Measurements from ENCODE around the gene CDCA7L.

DNA sequence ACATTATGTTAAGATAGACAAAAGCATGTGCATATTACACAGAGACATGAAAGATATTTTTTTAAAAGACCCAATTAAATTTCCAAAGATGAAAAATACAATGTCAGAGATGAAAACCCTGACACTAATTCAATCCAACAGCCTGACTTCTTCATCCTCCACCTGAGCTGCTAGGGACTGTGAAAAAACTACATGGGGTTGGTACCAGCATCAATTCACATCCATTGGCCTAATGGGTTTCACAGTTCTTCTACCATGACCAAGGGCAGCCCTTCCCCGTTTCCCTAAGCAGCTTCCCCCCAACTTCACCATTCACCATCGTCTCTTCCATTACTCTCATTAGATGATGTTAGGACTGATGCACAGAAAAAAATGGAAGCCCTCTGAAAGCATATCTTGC, 37.4 kb upstream of the CDCA7L start:
- TF ChIP-seq, protein P1, sequence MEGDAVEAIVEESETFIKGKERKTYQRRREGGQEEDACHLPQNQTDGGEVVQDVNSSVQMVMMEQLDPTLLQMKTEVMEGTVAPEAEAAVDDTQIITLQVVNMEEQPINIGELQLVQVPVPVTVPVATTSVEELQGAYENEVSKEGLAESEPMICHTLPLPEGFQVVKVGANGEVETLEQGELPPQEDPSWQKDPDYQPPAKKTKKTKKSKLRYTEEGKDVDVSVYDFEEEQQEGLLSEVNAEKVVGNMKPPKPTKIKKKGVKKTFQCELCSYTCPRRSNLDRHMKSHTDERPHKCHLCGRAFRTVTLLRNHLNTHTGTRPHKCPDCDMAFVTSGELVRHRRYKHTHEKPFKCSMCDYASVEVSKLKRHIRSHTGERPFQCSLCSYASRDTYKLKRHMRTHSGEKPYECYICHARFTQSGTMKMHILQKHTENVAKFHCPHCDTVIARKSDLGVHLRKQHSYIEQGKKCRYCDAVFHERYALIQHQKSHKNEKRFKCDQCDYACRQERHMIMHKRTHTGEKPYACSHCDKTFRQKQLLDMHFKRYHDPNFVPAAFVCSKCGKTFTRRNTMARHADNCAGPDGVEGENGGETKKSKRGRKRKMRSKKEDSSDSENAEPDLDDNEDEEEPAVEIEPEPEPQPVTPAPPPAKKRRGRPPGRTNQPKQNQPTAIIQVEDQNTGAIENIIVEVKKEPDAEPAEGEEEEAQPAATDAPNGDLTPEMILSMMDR (conservative IDR thresholded peaks at IDR 0.05; ENCODE audit: low read depth, low read length), result no peak
- no peak for TF ChIP-seq POLR2A (IDR thresholded peaks at IDR 0.05; ENCODE audit: low read depth, low read length)
- TF ChIP-seq USF2 (IDR thresholded peaks at IDR 0.05; ENCODE audit: low read depth, low read length), result no peak
- TF ChIP-seq MAFK (IDR thresholded peaks at IDR 0.05; ENCODE audit: low read depth, low read length), result no peak
- TF ChIP-seq CEBPB (IDR thresholded peaks at IDR 0.05; ENCODE audit: low read depth, low read length), result no peak
- TF ChIP-seq BHLHE40 (IDR thresholded peaks at IDR 0.05; ENCODE audit: low read depth, low read length), result no peak
- no peak for TF ChIP-seq SMC3 (IDR thresholded peaks at IDR 0.05; ENCODE audit: low read depth, low read length)
- TF ChIP-seq RAD21 (IDR thresholded peaks at IDR 0.05; ENCODE audit: low read length), result no peak
- TF ChIP-seq FOS (IDR thresholded peaks at IDR 0.05; ENCODE audit: low read depth, low read length), result no peak
- TF ChIP-seq MXI1 (IDR thresholded peaks at IDR 0.05; ENCODE audit: borderline replicate concordance, low read depth, low read length), result no peak
- TF ChIP-seq RCOR1 (IDR thresholded peaks at IDR 0.05; ENCODE audit: insufficient replicate concordance, low read length), result no peak
